ENCODE measurements around the gene UST.

- no peak for TF ChIP-seq CTCF (IDR thresholded peaks at IDR 0.05)
- no peak for TF ChIP-seq EZH2 (IDR thresholded peaks at IDR 0.05; ENCODE audit: borderline replicate concordance, insufficient read depth, low read depth, low read length, poor library complexity, severe bottlenecking)
Measured at GRCh38 chr6:149055195-149055899, 308.5 kb downstream of the UST start.
